OCI-LY7 (cell line): ENCODE data around the gene AP3S2.

ENCODE experiments used
- CTCF ChIP-seq: fragments of 200-600 bp; sonication (generic); conservative IDR thresholded peaks from 2 replicates; pipeline ENCODE4 v1.5.1; 2014; ENCODE audit warnings: mild to moderate bottlenecking, antibody characterized with exemption, low read length, moderate library complexity, mixed read lengths
- EZH2phosphoT487 ChIP-seq: fragments of 200-600 bp; sonication (generic); IDR thresholded peaks from 2 replicates; pipeline ENCODE4 v1.6.1; 2018; ENCODE audit warnings: low read depth, borderline replicate concordance, mild to moderate bottlenecking, mixed run types, antibody characterized with exemption, low read length, moderate library complexity, mixed read lengths

- TF ChIP-seq CTCF (no peak), EZH2phosphoT487 (no peak)
Measured at GRCh38 chr15:89790661-89791060, 103.1 kb downstream of the AP3S2 start.
